ENCODE data around the gene ZNF540. TPM values are rescaled to one million over a fixed set of nuclear protein-coding genes. Genes with fewer than 3 reads are reported as not detected.

ZNF540 gene
- total RNA-seq: not detected

- H3K36me3 ChIP-seq: peaks cover 16 to 17% of the 10 kb centered on the region in 2 donors
- peaks cover 0 to 3% of the 10 kb centered on the region in 2 donors for H3K4me1 ChIP-seq
- H3K9me3 ChIP-seq: peaks cover 0 to 44% of the 10 kb centered on the region in 2 donors
- TF ChIP-seq, protein P1, sequence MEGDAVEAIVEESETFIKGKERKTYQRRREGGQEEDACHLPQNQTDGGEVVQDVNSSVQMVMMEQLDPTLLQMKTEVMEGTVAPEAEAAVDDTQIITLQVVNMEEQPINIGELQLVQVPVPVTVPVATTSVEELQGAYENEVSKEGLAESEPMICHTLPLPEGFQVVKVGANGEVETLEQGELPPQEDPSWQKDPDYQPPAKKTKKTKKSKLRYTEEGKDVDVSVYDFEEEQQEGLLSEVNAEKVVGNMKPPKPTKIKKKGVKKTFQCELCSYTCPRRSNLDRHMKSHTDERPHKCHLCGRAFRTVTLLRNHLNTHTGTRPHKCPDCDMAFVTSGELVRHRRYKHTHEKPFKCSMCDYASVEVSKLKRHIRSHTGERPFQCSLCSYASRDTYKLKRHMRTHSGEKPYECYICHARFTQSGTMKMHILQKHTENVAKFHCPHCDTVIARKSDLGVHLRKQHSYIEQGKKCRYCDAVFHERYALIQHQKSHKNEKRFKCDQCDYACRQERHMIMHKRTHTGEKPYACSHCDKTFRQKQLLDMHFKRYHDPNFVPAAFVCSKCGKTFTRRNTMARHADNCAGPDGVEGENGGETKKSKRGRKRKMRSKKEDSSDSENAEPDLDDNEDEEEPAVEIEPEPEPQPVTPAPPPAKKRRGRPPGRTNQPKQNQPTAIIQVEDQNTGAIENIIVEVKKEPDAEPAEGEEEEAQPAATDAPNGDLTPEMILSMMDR (IDR thresholded peaks at IDR 0.05): no peak
- peak; percentile 81 to 96 for DNase-seq (ENCODE audit: low spot score in 2 of 2)
- H3K27me3 ChIP-seq: no peaks in the 10 kb centered on the region
- H3K4me3 ChIP-seq: peak within 1 kb of the TSS; percentile 71 to 82
- H3K27ac ChIP-seq: peak within 1 kb of the TSS; percentile 82 to 92
- intact Hi-C loops (cut with DNase I): loop anchor here (1.0 to 5.0 kb wide), 7 partner anchors 60 to 1066 kb away; partner anchors contain the start of genes ZFP30, ZNF260, ZNF345 and ZNF567
Measured at GRCh38 chr19:37594304-37594981, at the start of gene ZNF540, which contains the start of gene ZNF571. Gene ZNF540, plus strand, starts transcription at chr19:37594876. Its CDS starts 3,572 bp downstream, at chr19:37598448. Gene ZNF571, minus strand, starts transcription at chr19:37594792. Its CDS starts 8,116 bp downstream, at chr19:37586676.

DNA sequence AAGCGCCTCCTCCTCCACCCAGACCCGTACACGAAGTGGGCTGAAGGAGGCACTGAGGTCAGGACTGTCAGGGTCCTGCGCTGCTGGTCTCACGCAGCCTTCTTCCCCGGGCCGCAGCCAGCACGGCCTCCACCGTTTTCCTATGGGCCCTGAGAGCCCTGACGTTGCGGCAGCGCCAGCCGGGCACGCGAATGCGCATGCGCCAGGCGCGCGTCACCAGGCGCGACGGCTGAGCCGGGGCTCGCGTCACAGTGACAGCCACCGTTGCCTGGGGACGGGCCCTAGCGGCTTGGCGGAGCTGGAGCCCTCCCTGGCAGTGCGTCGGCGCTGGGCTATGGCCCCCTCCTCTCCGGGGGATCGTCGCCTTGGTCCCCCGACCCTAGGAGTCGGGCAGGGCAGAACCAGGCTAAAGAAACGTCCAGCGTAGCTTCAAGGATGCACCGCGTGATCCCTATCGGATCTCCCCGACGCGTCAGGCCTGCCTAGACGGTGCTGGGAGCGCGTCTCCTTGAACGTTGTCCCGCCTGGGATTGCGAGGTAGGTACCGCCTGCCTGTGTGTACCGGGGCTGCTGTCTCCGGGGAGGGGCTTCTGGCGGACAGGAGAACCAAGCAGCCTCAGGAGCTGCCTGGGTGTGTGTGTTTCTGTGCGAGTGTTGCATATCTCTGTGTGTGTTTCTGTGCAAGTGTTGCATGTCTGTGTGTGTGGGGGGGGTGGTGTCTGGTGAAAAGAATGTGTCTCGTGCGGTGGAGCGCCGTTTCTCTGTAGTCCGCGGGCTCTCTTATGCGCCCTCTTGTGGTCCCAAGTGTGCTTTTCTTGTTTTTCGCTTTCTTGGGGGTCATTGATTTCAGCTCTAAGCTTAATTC, 43.3 kb upstream of the ZNF540 start:
- H3K27ac ChIP-seq: no peak overlapping the region
- peak overlapping the region in 1 of 2 donors; percentile 21 for H3K4me3 ChIP-seq
- H3K27me3 ChIP-seq: no peaks in the 10 kb centered on the region

GRCh38 chr19:37563518-37563917, 31.2 kb upstream of the ZNF540 start:
- intact Hi-C loops (cut with DNase I): no loop called here
- Histone ChIP-seq H3K9me3 (peaks cover 0 to 98% of the 10 kb centered on the region in 2 donors), H3K36me3 (peaks cover 69 to 95% of the 10 kb centered on the region in 2 donors), H3K27me3 (no peaks in the 10 kb centered on the region), H3K27ac (no peak overlapping the region), H3K4me3 (no peak overlapping the region), H3K4me1 (no peaks in the 10 kb centered on the region)
- TF ChIP-seq, protein P1 (IDR thresholded peaks at IDR 0.05): no peak
- DNase-seq (ENCODE audit: low spot score in 2 of 2): no peak

More for the DNA sequence above, 43.3 kb upstream of the ZNF540 start:
- DNase-seq (ENCODE audit: low spot score in 2 of 2): no peak
- intact Hi-C loops (cut with DNase I): no loop called here
- Histone ChIP-seq H3K9me3 (peaks cover 0 to 92% of the 10 kb centered on the region in 2 donors), H3K36me3 (peaks cover 0 to 6% of the 10 kb centered on the region in 2 donors), H3K4me1 (no peaks in the 10 kb centered on the region)
- TF ChIP-seq, protein P1 (IDR thresholded peaks at IDR 0.05): no peak

DNA sequence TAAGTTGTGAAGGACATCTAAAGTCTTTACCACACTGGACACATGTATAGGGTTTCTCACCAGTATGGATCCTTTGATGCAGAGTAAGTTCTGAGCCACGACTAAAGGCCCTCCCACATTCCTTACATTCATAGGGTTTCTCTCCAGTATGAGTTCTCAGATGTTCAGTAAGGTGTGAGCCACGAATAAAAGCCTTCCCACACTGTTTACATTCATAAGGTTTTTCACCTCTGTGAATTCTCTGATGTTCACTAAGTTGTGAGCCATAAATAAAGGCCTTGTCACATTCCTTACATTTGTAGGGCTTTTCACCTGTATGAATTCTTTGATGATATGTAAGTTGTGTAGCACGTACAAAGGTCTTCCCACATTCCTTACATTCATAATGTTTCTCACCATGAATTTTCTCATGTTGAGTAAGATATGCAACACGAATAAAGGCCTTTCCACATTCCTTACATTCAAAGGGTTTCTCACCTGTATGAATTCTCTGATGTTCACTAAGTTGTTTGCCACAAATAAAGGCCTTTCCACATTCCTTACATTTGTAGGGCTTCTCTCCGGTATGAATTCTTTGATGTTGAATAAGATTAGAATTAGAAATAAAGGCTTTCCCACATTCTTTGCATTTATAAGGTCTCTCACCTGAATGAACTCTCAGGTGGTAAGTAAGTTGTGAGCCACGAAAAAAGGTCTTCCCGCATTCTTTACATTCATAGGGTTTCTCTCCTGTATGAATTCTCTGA, 29.9 kb upstream of the ZNF540 start:
- TF ChIP-seq, protein P1 (IDR thresholded peaks at IDR 0.05): no peak
- intact Hi-C loops (cut with DNase I): no loop called here
- peaks cover 69 to 94% of the 10 kb centered on the region in 2 donors for H3K36me3 ChIP-seq
- H3K27me3 ChIP-seq: no peaks in the 10 kb centered on the region
- H3K4me1 ChIP-seq: no peaks in the 10 kb centered on the region
- no peak overlapping the region for H3K4me3 ChIP-seq
- no peak for DNase-seq (ENCODE audit: low spot score in 2 of 2)
- no peak overlapping the region for H3K27ac ChIP-seq
- H3K9me3 ChIP-seq: peaks cover 0 to 92% of the 10 kb centered on the region in 2 donors

GRCh38 chr19:37565370-37565669, 29.4 kb upstream of the ZNF540 start:
- peaks cover 0 to 87% of the 10 kb centered on the region in 2 donors for H3K9me3 ChIP-seq
- H3K4me1 ChIP-seq: no peaks in the 10 kb centered on the region
- H3K4me3 ChIP-seq: no peak overlapping the region
- DNase-seq (ENCODE audit: low spot score in 2 of 2): no peak
- H3K27me3 ChIP-seq: no peaks in the 10 kb centered on the region
- H3K27ac ChIP-seq: no peak overlapping the region
- TF ChIP-seq, protein P1 (IDR thresholded peaks at IDR 0.05): no peak
- intact Hi-C loops (cut with DNase I): no loop called here
- H3K36me3 ChIP-seq: peaks cover 64 to 94% of the 10 kb centered on the region in 2 donors
